ENCODE results near the gene SLC46A1.

GRCh38 chr17:28372945-28373274 lies 33.1 kb downstream of the SLC46A1 start:
- TF ChIP-seq CTCF (conservative IDR thresholded peaks at IDR 0.05 in 1 of 2, IDR thresholded peaks at IDR 0.05 in 1 of 2; ENCODE audit: extremely low read depth in 1 of 2, insufficient read depth in 1 of 2, low read depth in 1 of 2, low read length in 2 of 2), result no peak
- TF ChIP-seq EZH2 (IDR thresholded peaks at IDR 0.05; ENCODE audit: borderline replicate concordance, low read length), result no peak
